Measurements from ENCODE around the gene YIF1B.

The YIF1B gene

DNA sequence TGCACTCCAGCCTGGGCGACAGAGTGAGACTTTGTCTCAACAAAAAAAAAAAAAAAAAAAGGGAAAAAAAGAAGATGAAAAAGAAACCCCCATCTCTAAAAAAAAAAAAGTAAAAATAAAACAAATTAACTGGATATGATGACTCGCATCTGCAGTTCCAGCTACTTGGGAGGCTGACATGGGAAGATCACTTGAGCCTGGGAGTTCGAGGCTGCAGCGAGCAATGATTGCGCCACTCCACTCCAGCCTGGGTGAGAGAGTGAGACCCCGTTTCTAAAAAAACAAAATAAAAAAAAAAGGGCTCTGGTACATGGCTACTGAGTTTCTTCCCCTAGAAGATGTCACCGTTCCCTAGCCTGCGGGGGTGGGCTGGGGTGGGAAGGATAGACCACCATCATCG is 17.5 kb upstream of the YIF1B start:
- WGBS (ENCODE audit: insufficient coverage, insufficient read length) = no CpG with 5 or more reads among the region's 9 CpGs
- DNase-seq (ENCODE audit: low read depth, low spot score) = no peak
- H3K27me3 ChIP-seq (ENCODE audit: control insufficient read depth, insufficient read depth, low read length) = no peaks in the 10 kb centered on the region
- no peak overlapping the region for H3K4me3 ChIP-seq (ENCODE audit: low read length)
- no peaks in the 10 kb centered on the region for H3K4me1 ChIP-seq (ENCODE audit: control insufficient read depth, insufficient read depth, low read length)
- H3K36me3 ChIP-seq (ENCODE audit: control insufficient read depth, insufficient read depth, low read length) = no peaks in the 10 kb centered on the region
- no peak overlapping the region for H3K27ac ChIP-seq (ENCODE audit: low read length)
- no peaks in the 10 kb centered on the region for H3K9me3 ChIP-seq (ENCODE audit: control insufficient read depth, insufficient read depth, low read length)

DNA sequence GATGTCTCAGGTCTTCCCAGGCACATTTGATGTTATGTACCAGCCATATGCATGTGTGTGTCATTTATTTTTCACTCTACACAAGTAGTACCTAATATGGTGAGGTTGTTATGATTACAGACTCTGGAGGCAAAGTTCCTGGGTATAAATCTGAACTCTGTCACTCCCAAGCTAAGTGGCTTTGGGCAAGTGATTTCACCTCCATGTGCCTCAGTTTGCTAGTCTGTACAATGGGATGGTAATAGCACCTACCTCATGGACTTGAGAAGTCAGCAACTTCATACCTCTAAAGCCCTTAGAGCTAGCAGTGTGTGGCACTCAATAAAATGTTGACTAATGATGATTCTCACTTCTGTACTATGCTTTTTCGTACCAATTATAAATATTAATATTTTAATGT is 16.0 kb upstream of the YIF1B start:
- Histone ChIP-seq H3K4me3 (ENCODE audit: low read length) (no peak overlapping the region), H3K36me3 (ENCODE audit: control insufficient read depth, insufficient read depth, low read length) (peaks cover 11% of the 10 kb centered on the region; the same call in 1 of the 2 replicates), H3K27me3 (ENCODE audit: control insufficient read depth, insufficient read depth, low read length) (no peaks in the 10 kb centered on the region), H3K9me3 (ENCODE audit: control insufficient read depth, insufficient read depth, low read length) (no peaks in the 10 kb centered on the region), H3K27ac (ENCODE audit: low read length) (no peak overlapping the region), H3K4me1 (ENCODE audit: control insufficient read depth, insufficient read depth, low read length) (no peaks in the 10 kb centered on the region)
- no peak for DNase-seq (ENCODE audit: low read depth, low spot score)
- no CpG with 5 or more reads among the region's 1 CpG for WGBS (ENCODE audit: insufficient coverage, insufficient read length)

- peaks cover 13% of the 10 kb centered on the region; the same call in 1 of the 2 replicates for H3K36me3 ChIP-seq (ENCODE audit: control insufficient read depth, insufficient read depth, low read length)
- no peaks in the 10 kb centered on the region for H3K4me1 ChIP-seq (ENCODE audit: control insufficient read depth, insufficient read depth, low read length)
- H3K4me3 ChIP-seq (ENCODE audit: low read length) = no peak overlapping the region
- no peak for DNase-seq (ENCODE audit: low read depth, low spot score)
- H3K27me3 ChIP-seq (ENCODE audit: control insufficient read depth, insufficient read depth, low read length) = no peaks in the 10 kb centered on the region
- H3K9me3 ChIP-seq (ENCODE audit: control insufficient read depth, insufficient read depth, low read length) = no peaks in the 10 kb centered on the region
- WGBS (ENCODE audit: insufficient coverage, insufficient read length) = no CpG with 5 or more reads among the region's 7 CpGs
- no peak overlapping the region for H3K27ac ChIP-seq (ENCODE audit: low read length)
These were observed 13.9 kb upstream of the YIF1B start for GRCh38 chr19:38329651-38330050.

GRCh38 chr19:38326591-38326990 is 10.8 kb upstream of the YIF1B start:
- no CpG with 5 or more reads among the region's 22 CpGs for WGBS (ENCODE audit: insufficient coverage, insufficient read length)

GRCh38 chr19:38324431-38324830 is 8.7 kb upstream of the YIF1B start:
- peaks cover 13% of the 10 kb centered on the region; the same call in 1 of the 2 replicates for H3K36me3 ChIP-seq (ENCODE audit: control insufficient read depth, insufficient read depth, low read length)
- H3K4me1 ChIP-seq (ENCODE audit: control insufficient read depth, insufficient read depth, low read length) = no peaks in the 10 kb centered on the region
- no peak overlapping the region for H3K27ac ChIP-seq (ENCODE audit: low read length)

More at GRCh38 chr19:38326591-38326990, 10.8 kb upstream of the YIF1B start:
- Histone ChIP-seq H3K27ac (ENCODE audit: low read length) (no peak overlapping the region), H3K4me1 (ENCODE audit: control insufficient read depth, insufficient read depth, low read length) (no peaks in the 10 kb centered on the region), H3K27me3 (ENCODE audit: control insufficient read depth, insufficient read depth, low read length) (no peaks in the 10 kb centered on the region), H3K36me3 (ENCODE audit: control insufficient read depth, insufficient read depth, low read length) (peaks cover 13% of the 10 kb centered on the region; the same call in 1 of the 2 replicates), H3K4me3 (ENCODE audit: low read length) (no peak overlapping the region), H3K9me3 (ENCODE audit: control insufficient read depth, insufficient read depth, low read length) (no peaks in the 10 kb centered on the region)
- DNase-seq (ENCODE audit: low read depth, low spot score) = no peak

DNA sequence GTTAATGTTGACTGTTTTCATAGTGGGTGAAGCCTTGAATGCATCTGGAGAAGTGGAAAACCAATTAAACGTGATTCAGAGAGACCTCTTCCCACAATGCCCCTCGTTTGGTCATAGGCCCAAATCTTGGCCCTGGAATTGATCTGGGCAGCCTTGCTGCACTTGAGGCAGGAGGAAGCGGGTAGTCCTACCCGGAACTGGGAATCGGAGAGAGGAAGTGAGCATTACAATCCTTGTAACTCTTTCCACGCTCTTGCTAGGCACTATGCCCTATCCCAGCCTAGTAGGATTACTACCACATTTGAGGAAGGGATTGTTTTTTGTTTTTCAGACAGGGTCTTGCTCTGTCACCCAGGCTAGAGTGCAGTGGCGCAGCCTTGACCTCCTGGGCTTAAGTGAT is 7.5 kb upstream of the YIF1B start:
- no peak for DNase-seq (ENCODE audit: low read depth, low spot score)
- H3K4me3 ChIP-seq (ENCODE audit: low read length) = no peak overlapping the region
- peaks cover 13% of the 10 kb centered on the region; the same call in 1 of the 2 replicates for H3K36me3 ChIP-seq (ENCODE audit: control insufficient read depth, insufficient read depth, low read length)
- peaks cover 5% of the 10 kb centered on the region; the same call in 1 of the 2 replicates for H3K27me3 ChIP-seq (ENCODE audit: control insufficient read depth, insufficient read depth, low read length)
- no peaks in the 10 kb centered on the region for H3K9me3 ChIP-seq (ENCODE audit: control insufficient read depth, insufficient read depth, low read length)
- H3K27ac ChIP-seq (ENCODE audit: low read length) = no peak overlapping the region
- WGBS (ENCODE audit: insufficient coverage, insufficient read length) = no CpG with 5 or more reads among the region's 7 CpGs
- no peaks in the 10 kb centered on the region for H3K4me1 ChIP-seq (ENCODE audit: control insufficient read depth, insufficient read depth, low read length)

More at GRCh38 chr19:38324431-38324830, 8.7 kb upstream of the YIF1B start:
- no peaks in the 10 kb centered on the region for H3K27me3 ChIP-seq (ENCODE audit: control insufficient read depth, insufficient read depth, low read length)
- H3K9me3 ChIP-seq (ENCODE audit: control insufficient read depth, insufficient read depth, low read length) = no peaks in the 10 kb centered on the region
- no peak for DNase-seq (ENCODE audit: low read depth, low spot score)
- H3K4me3 ChIP-seq (ENCODE audit: low read length) = no peak overlapping the region
- WGBS (ENCODE audit: insufficient coverage, insufficient read length) = no CpG with 5 or more reads among the region's 4 CpGs

DNA sequence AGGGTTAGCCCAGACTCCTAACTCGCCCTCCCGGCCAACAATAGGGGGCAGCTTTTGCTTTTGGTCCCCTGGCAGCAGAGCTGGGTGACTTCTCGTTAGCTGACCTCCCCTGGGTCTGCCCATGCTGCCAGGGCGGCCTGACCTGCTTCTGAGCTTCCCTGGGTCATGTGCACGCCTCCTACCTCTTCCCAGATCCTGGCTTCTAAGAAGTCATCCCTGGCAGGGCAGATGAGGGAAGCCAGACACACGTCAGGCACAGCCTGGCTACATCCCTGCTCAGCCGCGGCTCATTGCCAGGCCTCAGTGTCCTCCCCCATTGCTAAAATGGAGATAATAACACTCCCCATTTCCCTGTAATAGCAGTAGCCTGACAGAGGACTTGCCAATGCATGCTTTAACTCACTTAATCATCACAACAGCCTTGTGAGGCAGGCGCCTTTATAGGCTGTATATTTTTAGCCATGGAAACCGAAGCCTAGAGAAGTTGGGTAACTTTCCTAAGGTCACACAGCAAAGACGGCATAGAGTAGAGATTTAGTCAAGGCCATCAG is 6.0 kb upstream of the YIF1B start:
- DNase-seq (ENCODE audit: low read depth, low spot score) = no peak
- Histone ChIP-seq H3K36me3 (ENCODE audit: control insufficient read depth, insufficient read depth, low read length) (0 out of 2 replicates have a peak, but pooled peaks cover 2% of the 10 kb centered on the region), H3K4me1 (ENCODE audit: control insufficient read depth, insufficient read depth, low read length) (no peaks in the 10 kb centered on the region), H3K9me3 (ENCODE audit: control insufficient read depth, insufficient read depth, low read length) (no peaks in the 10 kb centered on the region), H3K4me3 (ENCODE audit: low read length) (no peak overlapping the region), H3K27ac (ENCODE audit: low read length) (no peak overlapping the region), H3K27me3 (ENCODE audit: control insufficient read depth, insufficient read depth, low read length) (peaks cover 5% of the 10 kb centered on the region; the same call in 1 of the 2 replicates)
- no CpG with 5 or more reads among the region's 11 CpGs for WGBS (ENCODE audit: insufficient coverage, insufficient read length)

GRCh38 chr19:38320969-38321339 is 5.2 kb upstream of the YIF1B start:
- no peaks in the 10 kb centered on the region for H3K36me3 ChIP-seq (ENCODE audit: control insufficient read depth, insufficient read depth, low read length)
- H3K27ac ChIP-seq (ENCODE audit: low read length) = no peak overlapping the region
- no peaks in the 10 kb centered on the region for H3K9me3 ChIP-seq (ENCODE audit: control insufficient read depth, insufficient read depth, low read length)
- peaks cover 5% of the 10 kb centered on the region; the same call in 1 of the 2 replicates for H3K27me3 ChIP-seq (ENCODE audit: control insufficient read depth, insufficient read depth, low read length)
- H3K4me1 ChIP-seq (ENCODE audit: control insufficient read depth, insufficient read depth, low read length) = no peaks in the 10 kb centered on the region
- H3K4me3 ChIP-seq (ENCODE audit: low read length) = no peak overlapping the region
- WGBS (ENCODE audit: insufficient coverage, insufficient read length) = no CpG with 5 or more reads among the region's 3 CpGs
- no peak for DNase-seq (ENCODE audit: low read depth, low spot score)

- Histone ChIP-seq H3K27ac (ENCODE audit: low read length) (no peak within 1 kb of the TSS), H3K4me1 (ENCODE audit: control insufficient read depth, insufficient read depth, low read length) (no peaks in the 10 kb centered on the region), H3K27me3 (ENCODE audit: control insufficient read depth, insufficient read depth, low read length) (peaks cover 5% of the 10 kb centered on the region; the same call in 1 of the 2 replicates), H3K9me3 (ENCODE audit: control insufficient read depth, insufficient read depth, low read length) (no peaks in the 10 kb centered on the region), H3K4me3 (ENCODE audit: low read length) (peak within 1 kb of the TSS; percentile 49; the same call in 1 of the 2 replicates), H3K36me3 (ENCODE audit: control insufficient read depth, insufficient read depth, low read length) (no peaks in the 10 kb centered on the region)
- DNase-seq (ENCODE audit: low read depth, low spot score) = no peak
- WGBS (ENCODE audit: insufficient coverage, insufficient read length) = no CpG with 5 or more reads among the region's 76 CpGs
These were observed 3.9 kb upstream of the YIF1B start, which contains the start of gene KCNK6 for GRCh38 chr19:38319421-38320258. KCNK6 (plus strand) TSS chr19:38319845; CDS start chr19:38319951, 106 bp downstream.

GRCh38 chr19:38318660-38319059 is 2.9 kb upstream of the YIF1B start:
- Histone ChIP-seq H3K4me3 (ENCODE audit: low read length) (no peak overlapping the region), H3K9me3 (ENCODE audit: control insufficient read depth, insufficient read depth, low read length) (no peaks in the 10 kb centered on the region), H3K27ac (ENCODE audit: low read length) (no peak overlapping the region), H3K4me1 (ENCODE audit: control insufficient read depth, insufficient read depth, low read length) (no peaks in the 10 kb centered on the region), H3K36me3 (ENCODE audit: control insufficient read depth, insufficient read depth, low read length) (no peaks in the 10 kb centered on the region), H3K27me3 (ENCODE audit: control insufficient read depth, insufficient read depth, low read length) (peaks cover 5% of the 10 kb centered on the region; the same call in 1 of the 2 replicates)
- no peak for DNase-seq (ENCODE audit: low read depth, low spot score)
- no CpG with 5 or more reads among the region's 6 CpGs for WGBS (ENCODE audit: insufficient coverage, insufficient read length)

Data from iPS DF 6.9 (cell line).